Natural killer cell treated with Interleukin-12 subunit alpha and Interleukin-12 subunit beta and Interleukin-15 and Interleukin-18, amount 100 ng/mL, for 72 hours (primary cell): ENCODE results near the gene CRYBB2. TPM values are rescaled to one million over a fixed set of nuclear protein-coding genes. Genes with fewer than 3 reads are reported as not detected.
A peak's percentile ranks its signal among the peaks of the same experiment; 100 is the strongest.
"Not testable (repeated sequence)": the region's sequence is repeated elsewhere in the genome, so short reads cannot be mapped to it uniquely, and the experiment has no call there.

Experiments used
- ATAC-seq, 2 donors: fragments of 150-1000 bp; cut with Tn5 transposase in 1 of 2; sonication (Bioruptor Pico), chemical (Tn5 transposase) in 1 of 2; 2 replicates each; pipeline ENCODE4 v1.10.0; 2021
- DNase-seq: peaks from one replicate; pipeline ENCODE4 v3.0.0; 2022; ENCODE audit warnings: low spot score
- H3K27ac Mint-ChIP-seq, 2 donors: 1 replicate in 1 of 2; 2 replicates in 1 of 2; pipeline ENCODE4 v1.8.0; 2022; ENCODE audit warnings: mixed read lengths in 2 of 2, mild to moderate bottlenecking in 1 of 2, moderate library complexity in 1 of 2
- H3K27me3 Mint-ChIP-seq, 2 donors: 1 replicate in 1 of 2; 2 replicates in 1 of 2; pipeline ENCODE4 v1.8.0; 2022; ENCODE audit warnings: mixed read lengths in 2 of 2
- H3K36me3 Mint-ChIP-seq: one replicate; pipeline ENCODE4 v1.8.0; 2022; ENCODE audit warnings: mixed read lengths
- H3K4me1 Mint-ChIP-seq, 2 donors: 1 replicate in 1 of 2; 2 replicates in 1 of 2; pipeline ENCODE4 v1.8.0; 2022; ENCODE audit warnings: low read depth in 2 of 2, mixed read lengths in 2 of 2, mild to moderate bottlenecking in 1 of 2
- H3K4me3 Mint-ChIP-seq: one replicate; pipeline ENCODE4 v1.8.0; 2022; ENCODE audit warnings: mixed read lengths
- H3K9me3 Mint-ChIP-seq: 2 replicates; pipeline ENCODE4 v1.8.0; 2022; ENCODE audit warnings: mixed read lengths
- total RNA-seq, 2 donors: library from RNA; stranded (reverse); gene quantifications; one replicate each; pipeline ENCODE4 v1.2.3, GENCODE V29; 2022

Gene CRYBB2
- total RNA-seq, 2 donors from 2014 or later, result not detected

- not testable (repeated sequence) for H3K36me3 Mint-ChIP-seq, H3K4me3 Mint-ChIP-seq, H3K9me3 Mint-ChIP-seq, DNase-seq, ATAC-seq, H3K27ac Mint-ChIP-seq, H3K4me1 Mint-ChIP-seq
- peaks cover 19 to 31% of the 10 kb centered on the region in 2 donors for H3K27me3 Mint-ChIP-seq
Observed at GRCh38 chr22:25230760-25231159, 11.3 kb downstream of the CRYBB2 start.

DNA sequence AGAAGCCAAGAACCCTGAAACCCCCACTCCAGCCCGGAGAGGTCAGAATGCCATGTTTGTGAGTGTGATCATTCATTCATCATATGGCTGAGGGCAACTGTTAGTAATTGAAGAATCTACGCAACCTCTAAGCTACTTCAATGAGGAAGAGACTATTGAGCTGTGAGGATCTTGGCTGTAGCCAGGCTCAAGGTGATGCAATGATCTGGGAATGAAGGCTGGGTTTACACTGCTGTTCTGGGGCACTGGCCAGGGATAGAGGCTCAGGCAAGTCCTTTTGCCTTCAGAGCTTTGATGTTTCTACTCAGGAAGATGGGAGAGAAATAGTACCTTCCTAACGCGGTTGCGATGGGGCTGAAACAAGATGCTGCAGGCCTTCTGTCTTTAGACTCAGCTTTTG lies 12.9 kb downstream of the CRYBB2 start:
- Mint-ChIP-seq H3K27ac (no peak overlapping the region), H3K4me1 (peaks cover 5% of the 10 kb centered on the region in 2 donors), H3K4me3 (no peak overlapping the region), H3K36me3 (no peaks in the 10 kb centered on the region), H3K9me3 (no peaks in the 10 kb centered on the region), H3K27me3 (peaks cover 27 to 40% of the 10 kb centered on the region in 2 donors)
- DNase-seq (no peak), ATAC-seq (no peak)

DNA sequence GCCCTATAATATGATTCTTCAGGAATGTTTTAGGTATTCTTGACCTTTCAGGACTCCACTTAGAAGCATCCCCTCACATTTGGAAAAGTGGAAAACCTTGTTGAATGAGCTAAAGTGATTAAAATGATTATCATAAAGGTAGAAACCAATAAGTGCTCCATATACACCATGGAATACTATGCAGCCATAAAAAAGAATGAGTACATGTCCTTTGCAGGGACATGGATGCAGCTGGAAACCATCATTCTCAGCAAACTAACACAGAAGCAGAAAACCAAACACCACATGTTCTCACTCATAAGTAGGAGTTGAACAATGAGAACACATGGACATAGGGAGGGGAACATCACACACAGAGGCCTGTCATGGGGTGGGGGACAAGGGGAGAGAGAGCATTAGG lies 14.3 kb downstream of the CRYBB2 start:
- H3K27me3 Mint-ChIP-seq, result peaks cover 32 to 47% of the 10 kb centered on the region in 2 donors
- not testable (repeated sequence) for H3K4me3 Mint-ChIP-seq, DNase-seq, H3K36me3 Mint-ChIP-seq, H3K27ac Mint-ChIP-seq, H3K9me3 Mint-ChIP-seq, H3K4me1 Mint-ChIP-seq, ATAC-seq

DNA sequence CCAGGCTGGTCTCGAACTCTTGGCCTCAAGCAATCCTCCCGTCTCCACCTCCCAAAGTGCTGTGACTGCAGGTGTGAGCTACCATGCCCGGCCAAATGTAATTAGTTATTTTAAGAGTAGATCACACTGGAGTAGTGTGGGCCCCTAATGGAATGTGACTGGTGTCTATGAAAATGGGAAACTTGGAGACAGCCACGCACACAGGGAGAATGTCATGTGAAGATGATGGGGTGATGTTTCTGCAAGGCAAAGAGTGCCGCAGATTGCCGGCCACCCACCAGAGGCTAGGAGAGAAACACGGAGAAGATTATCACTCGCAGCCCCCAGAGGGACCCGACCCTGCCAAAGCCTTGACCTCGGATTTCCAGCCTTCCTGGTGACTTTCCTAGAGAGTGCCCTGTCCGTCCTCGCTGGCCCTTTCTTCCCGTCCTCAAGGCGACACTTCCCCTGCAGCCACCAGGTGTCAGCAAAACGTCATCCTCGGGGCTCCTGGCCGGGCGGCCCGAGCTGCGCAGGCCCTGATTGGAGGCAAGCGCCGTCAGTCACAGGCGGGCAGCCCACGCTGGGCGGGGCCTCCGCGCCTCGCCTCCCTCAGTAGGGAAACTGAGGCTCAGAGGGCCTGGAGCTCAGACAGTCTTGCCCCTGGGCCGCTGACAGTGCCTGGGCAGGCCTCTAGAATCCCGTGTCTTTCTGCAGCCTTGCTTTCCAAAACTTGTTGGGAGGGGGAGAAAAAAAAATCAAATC lies 16.3 kb downstream of the CRYBB2 start:
- peak; percentile 77 for DNase-seq
- peak; percentile 70 to 87 for ATAC-seq
- Mint-ChIP-seq H3K9me3 (no peaks in the 10 kb centered on the region), H3K36me3 (no peaks in the 10 kb centered on the region), H3K4me3 (no peak overlapping the region), H3K27me3 (peaks cover 33 to 50% of the 10 kb centered on the region in 2 donors), H3K4me1 (peaks cover 5% of the 10 kb centered on the region in 2 donors), H3K27ac (no peak overlapping the region)

DNA sequence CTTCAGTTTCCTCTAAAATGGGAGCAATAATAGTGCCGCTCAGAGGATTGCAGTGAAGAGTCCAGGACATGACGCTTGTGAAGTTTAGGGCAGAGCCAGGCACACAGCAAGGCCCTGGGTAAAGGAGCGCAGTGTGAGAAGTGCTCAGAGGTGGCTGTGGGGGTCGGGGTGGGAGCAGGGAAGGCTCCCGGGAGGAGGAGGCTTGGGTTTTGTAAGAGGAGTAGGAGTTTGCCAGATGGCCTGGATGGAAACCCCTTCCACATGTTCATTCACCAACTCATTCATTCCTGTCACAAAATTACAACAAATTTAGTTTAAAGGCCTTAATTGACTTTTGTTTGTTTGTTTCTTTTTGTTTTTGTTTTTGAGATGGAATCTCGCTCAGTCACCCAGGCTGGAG lies 17.0 kb downstream of the CRYBB2 start:
- Mint-ChIP-seq H3K27me3 (peaks cover 39 to 55% of the 10 kb centered on the region in 2 donors), H3K4me1 (peaks cover 5% of the 10 kb centered on the region in 2 donors), H3K4me3 (no peak overlapping the region), H3K27ac (no peak overlapping the region), H3K36me3 (no peaks in the 10 kb centered on the region), H3K9me3 (no peaks in the 10 kb centered on the region)
- DNase-seq (no peak), ATAC-seq (no peak)

DNA sequence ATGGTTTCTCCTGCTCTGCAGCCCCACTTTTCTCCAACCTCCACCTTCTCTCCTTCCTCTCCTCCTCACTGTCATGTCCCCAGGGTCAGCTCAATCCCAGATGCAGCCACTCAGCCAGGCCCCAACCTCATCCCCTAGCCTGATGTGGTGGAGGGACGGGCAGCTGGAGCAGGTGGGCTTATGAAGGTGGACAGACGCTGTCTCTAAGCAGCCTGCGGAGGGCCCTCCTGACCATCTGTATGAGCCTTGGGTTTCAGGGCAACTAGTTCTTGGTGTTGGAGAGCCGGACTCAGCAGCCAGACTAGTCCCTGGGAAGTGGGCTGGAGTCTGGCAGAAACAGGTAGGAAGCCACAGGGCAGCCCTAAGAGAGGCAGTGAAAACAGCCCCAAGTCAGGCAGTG lies 18.1 kb downstream of the CRYBB2 start:
- DNase-seq (no peak), ATAC-seq (no peak)
- H3K36me3 Mint-ChIP-seq, result no peaks in the 10 kb centered on the region
- H3K27ac Mint-ChIP-seq, result no peak overlapping the region
- peaks cover 5% of the 10 kb centered on the region in 2 donors for H3K4me1 Mint-ChIP-seq
- H3K4me3 Mint-ChIP-seq, result no peak overlapping the region
- H3K9me3 Mint-ChIP-seq, result no peaks in the 10 kb centered on the region
- peaks cover 34 to 55% of the 10 kb centered on the region in 2 donors for H3K27me3 Mint-ChIP-seq

DNA sequence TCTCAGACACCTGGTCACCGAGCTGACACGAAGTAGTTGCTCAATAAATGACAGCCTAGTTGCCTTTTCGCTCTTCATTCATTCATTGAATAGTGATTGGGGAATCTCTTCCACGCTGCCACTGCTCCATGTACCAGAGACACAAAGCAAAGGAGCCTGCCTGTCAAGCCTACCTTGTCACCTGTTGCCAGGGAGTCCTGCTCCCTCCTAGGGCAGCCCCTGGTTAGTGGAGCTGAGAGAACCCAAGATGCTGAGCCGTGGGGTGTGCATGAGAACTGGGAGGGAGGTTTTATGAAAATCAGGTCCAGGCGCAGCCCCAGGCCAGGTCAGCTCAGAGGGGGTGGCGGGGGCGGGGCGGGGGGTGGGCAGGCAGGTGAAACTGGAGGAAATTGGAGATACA lies 18.6 kb downstream of the CRYBB2 start:
- not testable (repeated sequence) for H3K27ac Mint-ChIP-seq, H3K36me3 Mint-ChIP-seq, H3K9me3 Mint-ChIP-seq, ATAC-seq, H3K4me3 Mint-ChIP-seq, H3K4me1 Mint-ChIP-seq, DNase-seq
- peaks cover 33 to 55% of the 10 kb centered on the region in 2 donors for H3K27me3 Mint-ChIP-seq

DNA sequence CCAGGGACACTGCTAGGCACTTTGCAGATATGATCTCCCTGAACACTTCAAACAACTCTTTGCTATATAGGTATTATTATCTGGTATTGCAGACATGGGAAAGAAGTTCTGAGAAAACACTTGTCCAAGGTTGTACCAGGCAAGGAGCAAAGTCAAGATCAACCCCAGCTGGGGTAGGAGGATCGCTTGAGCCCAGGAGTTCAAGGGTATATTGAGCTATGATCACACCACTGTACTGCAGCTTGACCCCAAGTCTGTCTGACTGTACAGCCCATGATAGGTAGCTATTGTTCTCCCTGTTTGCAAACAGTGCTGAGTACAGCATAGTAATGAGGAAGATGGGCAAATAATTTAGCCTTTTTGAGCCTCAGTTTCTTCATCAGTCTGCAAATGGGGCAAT lies 35.7 kb downstream of the CRYBB2 start:
- H3K4me3 Mint-ChIP-seq, H3K27me3 Mint-ChIP-seq, H3K9me3 Mint-ChIP-seq, DNase-seq, ATAC-seq, H3K4me1 Mint-ChIP-seq, H3K36me3 Mint-ChIP-seq, H3K27ac Mint-ChIP-seq: not testable (repeated sequence)

DNA sequence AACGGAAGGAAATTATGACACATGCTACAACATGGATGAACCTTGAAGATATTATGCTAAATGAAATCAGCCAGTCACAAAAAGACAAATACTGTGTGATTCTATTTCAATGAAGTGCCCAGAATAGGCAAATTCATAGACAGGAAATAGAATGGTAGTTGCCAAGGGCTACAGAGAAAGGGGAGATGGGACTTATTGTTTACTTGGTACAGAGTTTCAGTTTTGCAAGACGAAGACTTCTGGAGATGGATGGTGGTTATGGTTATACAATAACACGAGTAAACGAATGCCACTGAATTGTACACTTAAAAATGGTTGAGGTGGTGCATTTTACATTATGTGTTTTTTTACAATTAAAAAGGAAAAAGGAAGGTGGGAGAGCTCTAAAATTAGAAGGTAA lies 48.1 kb downstream of the CRYBB2 start:
- DNase-seq, H3K9me3 Mint-ChIP-seq, H3K4me3 Mint-ChIP-seq, H3K27ac Mint-ChIP-seq, H3K4me1 Mint-ChIP-seq, ATAC-seq, H3K36me3 Mint-ChIP-seq: not testable (repeated sequence)
- H3K27me3 Mint-ChIP-seq, result peaks cover 3 to 17% of the 10 kb centered on the region in 2 donors

DNA sequence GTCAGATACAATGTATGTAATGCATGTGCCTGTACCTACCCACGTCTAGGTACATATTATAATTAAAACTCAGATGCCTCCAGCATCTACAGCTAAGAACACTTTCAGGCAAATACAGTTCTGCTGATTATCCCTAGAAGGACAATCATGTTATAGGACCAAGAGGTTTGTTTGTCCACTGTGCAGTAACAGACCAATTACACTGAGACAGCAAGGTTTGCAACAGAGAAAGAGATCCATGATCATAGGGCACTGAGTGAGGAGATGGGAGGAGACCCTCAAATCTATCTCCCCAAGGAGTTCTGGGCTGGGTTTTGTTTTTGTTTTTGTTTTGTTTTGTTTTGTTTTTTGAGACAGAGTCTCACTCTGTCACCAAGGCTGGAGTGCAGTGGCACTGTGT lies 49.5 kb downstream of the CRYBB2 start:
- not testable (repeated sequence) for ATAC-seq, H3K9me3 Mint-ChIP-seq, H3K36me3 Mint-ChIP-seq, H3K4me3 Mint-ChIP-seq, DNase-seq, H3K4me1 Mint-ChIP-seq, H3K27ac Mint-ChIP-seq
- H3K27me3 Mint-ChIP-seq, result peaks cover 3 to 25% of the 10 kb centered on the region in 2 donors

DNA sequence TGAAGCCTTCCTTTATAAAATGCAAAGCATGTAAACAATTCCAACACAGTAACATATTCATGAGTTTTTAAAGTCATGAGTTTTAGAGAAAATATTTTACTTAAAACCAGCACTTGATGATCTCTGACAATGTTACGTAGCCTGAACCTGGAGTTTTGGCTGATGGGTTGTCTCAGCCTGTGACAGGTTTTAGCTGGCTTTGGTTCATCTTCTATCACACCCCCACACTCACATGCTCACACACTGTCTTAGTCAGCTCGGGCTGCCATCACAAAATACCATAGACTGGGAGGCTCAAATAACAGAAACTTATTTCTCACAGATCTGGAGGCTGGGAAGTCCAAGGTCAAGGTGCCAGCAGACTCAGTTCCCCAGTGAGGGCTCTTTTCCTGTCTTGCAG lies 50.6 kb downstream of the CRYBB2 start:
- peaks cover 8 to 37% of the 10 kb centered on the region in 2 donors for H3K27me3 Mint-ChIP-seq
- not testable (repeated sequence) for H3K9me3 Mint-ChIP-seq, H3K27ac Mint-ChIP-seq, DNase-seq, H3K4me1 Mint-ChIP-seq, ATAC-seq, H3K36me3 Mint-ChIP-seq, H3K4me3 Mint-ChIP-seq

DNA sequence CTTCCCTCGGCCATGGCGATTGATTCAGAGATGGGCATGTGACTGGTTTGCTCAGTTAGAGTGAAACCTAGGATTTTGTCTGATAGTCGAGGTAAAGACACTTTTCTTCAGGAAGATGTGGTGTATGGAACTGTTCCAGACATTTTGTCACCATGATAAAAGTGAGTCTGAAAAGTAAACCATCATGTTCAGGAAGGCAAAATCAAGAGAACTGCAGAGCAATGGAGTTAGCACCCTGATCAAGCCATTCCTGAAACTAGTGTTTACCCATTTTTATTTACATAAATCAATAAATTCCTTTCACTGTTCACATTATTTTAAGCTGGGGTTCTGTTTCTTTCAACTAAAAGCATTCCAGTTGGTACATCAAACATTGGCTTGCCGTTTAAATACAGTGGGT lies 53.8 kb downstream of the CRYBB2 start:
- not testable (repeated sequence) for H3K4me3 Mint-ChIP-seq, H3K27ac Mint-ChIP-seq, H3K36me3 Mint-ChIP-seq, H3K4me1 Mint-ChIP-seq, DNase-seq, H3K9me3 Mint-ChIP-seq, ATAC-seq
- peaks cover 15 to 34% of the 10 kb centered on the region in 2 donors for H3K27me3 Mint-ChIP-seq

DNA sequence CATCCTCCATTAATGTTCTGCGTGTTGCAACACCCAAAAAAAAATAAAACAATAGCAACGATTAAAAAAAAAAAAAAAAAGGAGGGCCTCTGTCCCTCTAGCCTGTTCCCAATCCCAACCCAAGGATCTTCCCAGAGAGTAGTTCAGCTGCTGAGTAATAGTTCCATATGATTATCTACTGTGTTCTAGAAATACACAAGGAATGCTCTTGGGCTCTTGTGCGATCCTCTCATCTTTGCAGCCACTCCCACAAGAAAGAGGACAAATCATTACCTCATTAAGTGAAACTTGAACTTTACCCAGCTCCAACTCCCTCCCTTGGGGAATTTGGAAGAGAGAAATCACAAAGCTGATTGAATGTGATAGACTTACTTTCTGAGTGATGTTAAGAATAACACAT lies 54.5 kb downstream of the CRYBB2 start:
- not testable (repeated sequence) for H3K4me1 Mint-ChIP-seq, H3K4me3 Mint-ChIP-seq, H3K27ac Mint-ChIP-seq, H3K9me3 Mint-ChIP-seq, ATAC-seq, H3K36me3 Mint-ChIP-seq, DNase-seq
- peaks cover 15 to 28% of the 10 kb centered on the region in 2 donors for H3K27me3 Mint-ChIP-seq

DNA sequence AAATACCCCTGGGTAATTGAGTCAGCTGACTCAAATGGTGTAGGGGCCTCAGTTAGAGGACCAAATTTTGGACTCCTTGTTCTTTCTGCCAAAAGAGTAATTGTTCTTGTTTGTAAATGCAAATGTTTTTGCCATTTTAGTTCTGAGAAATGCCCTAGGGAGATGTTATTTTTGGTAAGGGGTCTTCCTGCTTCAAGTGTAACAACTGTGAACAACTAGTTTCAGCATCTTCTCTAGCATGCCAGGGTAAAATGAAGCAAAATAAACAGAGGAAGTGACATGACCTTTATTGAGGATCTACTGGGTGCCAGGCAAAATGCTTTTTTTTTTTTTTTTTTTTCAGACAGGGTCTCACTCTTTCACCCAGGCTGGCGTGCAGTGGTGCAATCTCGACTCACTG lies 60.7 kb downstream of the CRYBB2 start:
- DNase-seq, H3K27ac Mint-ChIP-seq, ATAC-seq, H3K36me3 Mint-ChIP-seq, H3K4me3 Mint-ChIP-seq, H3K9me3 Mint-ChIP-seq: not testable (repeated sequence)
- peaks cover 0 to 11% of the 10 kb centered on the region in 2 donors for H3K4me1 Mint-ChIP-seq
- H3K27me3 Mint-ChIP-seq, result peaks cover 50 to 57% of the 10 kb centered on the region in 2 donors
